ENCODE data around the gene CTNNA3. TPM values are rescaled to one million over a fixed set of nuclear protein-coding genes. Genes with fewer than 3 reads are reported as not detected.

Gene CTNNA3
- total and polyA plus RNA-seq, 2 donors (not counting 3 experiments of a cell fraction or from before 2014, with no cell fraction given), result not detected

- BruUV-seq (replicated peaks), result no TSS peak
- Histone ChIP-seq H3K9ac (replicated peaks; ENCODE audit: extremely low read depth, insufficient read depth, low read length) (no peak overlapping the region), H3K27me3 (ENCODE audit: control insufficient read depth in 2 of 2, insufficient read depth in 2 of 2, low read length in 2 of 2) (no peaks in the 10 kb centered on the region), H3K36me3 (ENCODE audit: control insufficient read depth in 2 of 2, extremely low read depth in 1 of 2, insufficient read depth in 2 of 2, low read length in 2 of 2) (no peaks in the 10 kb centered on the region), H2AFZ (ENCODE audit: low read depth, low read length) (no peak overlapping the region), H4K20me1 (replicated peaks; ENCODE audit: control insufficient read depth, extremely low read depth, insufficient read depth, low read length) (no peaks in the 10 kb centered on the region), H3K79me2 (ENCODE audit: control insufficient read depth, insufficient read depth, low read length) (no peaks in the 10 kb centered on the region), H3K4me1 (ENCODE audit: control insufficient read depth, extremely low read depth, insufficient read depth, low read length) (peaks cover 17% of the 10 kb centered on the region), H3K9me1 (replicated peaks; ENCODE audit: control insufficient read depth, extremely low read depth, insufficient read depth, low read length) (no peaks in the 10 kb centered on the region), H3K9me3 (replicated peaks; ENCODE audit: control insufficient read depth, insufficient read depth, low read length) (no peaks in the 10 kb centered on the region), H3K27ac (ENCODE audit: insufficient read depth, low read depth, low read length) (peak overlapping the region; percentile 80), H3K4me2 (ENCODE audit: insufficient read depth, low read length) (peak overlapping the region; percentile 30), H3K4me3 (replicated peaks in 1 of 3; ENCODE audit: insufficient read depth in 1 of 3, low read depth in 1 of 3, low read length in 3 of 3) (no peak overlapping the region)
- intact Hi-C loops (cut with micrococcal nuclease) (loop anchor here (5.0 kb wide), 1 partner anchor 63 kb away; no protein-coding TSS in a partner anchor), dilution Hi-C loops (cut with MboI; ENCODE audit: extremely low pct_ligation_motif_present, low sequenced_read_pairs) (no loop called here)
- ChIA-PET POLR2A (no interaction called here), CTCF (interaction anchor here (0.8 to 9.4 kb wide), 3 partner anchors 28 to 119 kb away, joined by 3 to 197 read pairs (median 8); no protein-coding TSS in a partner anchor)
- FAIRE-seq (no peak), DNase-seq (ENCODE audit: low read depth, low spot score) (peak; percentile 91)
- peak; percentile 54 for TF ChIP-seq GATA2 (IDR thresholded peaks at IDR 0.05; ENCODE audit: insufficient read depth, insufficient read length, low read depth, low read length)
- TF ChIP-seq MYC (IDR thresholded peaks at IDR 0.05; ENCODE audit: low read depth, low read length), result no peak
Measured at GRCh38 chr10:67669978-67670377, 26.0 kb downstream of the CTNNA3 start.

GRCh38 chr10:67668448-67668847, 27.5 kb downstream of the CTNNA3 start:
- POLR2A ChIA-PET, result no interaction called here
- H2AFZ ChIP-seq (ENCODE audit: low read depth, low read length), result no peak overlapping the region
- DNase-seq (ENCODE audit: low read depth, low spot score) (peak; percentile 15), FAIRE-seq (peak; percentile 60)
- no peak overlapping the region for H3K4me3 ChIP-seq (replicated peaks in 1 of 3; ENCODE audit: insufficient read depth in 1 of 3, low read depth in 1 of 3, low read length in 3 of 3)
- no peaks in the 10 kb centered on the region for H3K9me1 ChIP-seq (replicated peaks; ENCODE audit: control insufficient read depth, extremely low read depth, insufficient read depth, low read length)
- no TSS peak for BruUV-seq (replicated peaks)
- no peaks in the 10 kb centered on the region for H4K20me1 ChIP-seq (replicated peaks; ENCODE audit: control insufficient read depth, extremely low read depth, insufficient read depth, low read length)
- H3K4me2 ChIP-seq (ENCODE audit: insufficient read depth, low read length), result no peak overlapping the region
- H3K9me3 ChIP-seq (replicated peaks; ENCODE audit: control insufficient read depth, insufficient read depth, low read length), result no peaks in the 10 kb centered on the region
- H3K27ac ChIP-seq (ENCODE audit: insufficient read depth, low read depth, low read length), result peak overlapping the region; percentile 80
- intact Hi-C loops (cut with micrococcal nuclease) (loop anchor here (5.0 kb wide), 1 partner anchor 61 kb away; no protein-coding TSS in a partner anchor), dilution Hi-C loops (cut with MboI; ENCODE audit: extremely low pct_ligation_motif_present, low sequenced_read_pairs) (no loop called here)
- H3K9ac ChIP-seq (replicated peaks; ENCODE audit: extremely low read depth, insufficient read depth, low read length), result no peak overlapping the region
- TF ChIP-seq GATA2 (IDR thresholded peaks at IDR 0.05; ENCODE audit: insufficient read depth, insufficient read length, low read depth, low read length) (no peak), POLR2A (IDR thresholded peaks at IDR 0.05; ENCODE audit: low read depth, low read length) (no peak), FOS (IDR thresholded peaks at IDR 0.05; ENCODE audit: borderline replicate concordance, insufficient read depth, low read length) (peak; percentile 19), MYC (IDR thresholded peaks at IDR 0.05; ENCODE audit: low read depth, low read length) (no peak), JUN (IDR thresholded peaks at IDR 0.05; ENCODE audit: borderline replicate concordance, insufficient read depth, insufficient read length, low read depth) (no peak), MAX (IDR thresholded peaks at IDR 0.05; ENCODE audit: insufficient read depth, insufficient read length) (no peak), POLR2AphosphoS5 (IDR thresholded peaks at IDR 0.05; ENCODE audit: insufficient read depth, low read depth, low read length) (peak; percentile 26), CTCF (IDR thresholded peaks at IDR 0.05; ENCODE audit: extremely low read depth in 1 of 2, insufficient read depth in 1 of 2, low read depth in 1 of 2, low read length in 2 of 2) (no peak), EZH2 (IDR thresholded peaks at IDR 0.05; ENCODE audit: borderline replicate concordance, low read depth, low read length, severe bottlenecking) (no peak)
- H3K36me3 ChIP-seq (ENCODE audit: control insufficient read depth in 2 of 2, extremely low read depth in 1 of 2, insufficient read depth in 2 of 2, low read length in 2 of 2), result no peaks in the 10 kb centered on the region
- peaks cover 17% of the 10 kb centered on the region for H3K4me1 ChIP-seq (ENCODE audit: control insufficient read depth, extremely low read depth, insufficient read depth, low read length)
- H3K79me2 ChIP-seq (ENCODE audit: control insufficient read depth, insufficient read depth, low read length), result no peaks in the 10 kb centered on the region
- CTCF ChIA-PET, result interaction anchor here (9.4 kb wide), 1 partner anchor 109 kb away, joined by 197 read pairs; no protein-coding TSS in a partner anchor
- no peaks in the 10 kb centered on the region for H3K27me3 ChIP-seq (ENCODE audit: control insufficient read depth in 2 of 2, insufficient read depth in 2 of 2, low read length in 2 of 2)
